HUES64 (cell line): ENCODE measurements around the gene ACKR1. TPM values are rescaled to one million over a fixed set of nuclear protein-coding genes. Genes with fewer than 3 reads are reported as not detected.

Source experiments
- H3K27ac ChIP-seq: 2 replicates; pipeline ENCODE4 v1.7.0; 2013; ENCODE audit warnings: low read depth, low read length, inconsistent platforms
- H3K27me3 ChIP-seq: 2 replicates; pipeline ENCODE4 v1.6.1; 2013; ENCODE audit warnings: mild to moderate bottlenecking, low read length; ENCODE audit not compliant: insufficient read depth
- H3K36me3 ChIP-seq: 2 replicates; pipeline ENCODE4 v1.6.1; 2013; ENCODE audit warnings: mild to moderate bottlenecking, low read length; ENCODE audit not compliant: insufficient read depth
- H3K4me1 ChIP-seq: 2 replicates; pipeline ENCODE4 v1.6.1; 2013; ENCODE audit warnings: mild to moderate bottlenecking, low read length, moderate library complexity; ENCODE audit not compliant: insufficient read depth
- H3K4me3 ChIP-seq: 2 replicates; pipeline ENCODE4 v1.5.1; 2013; ENCODE audit warnings: mild to moderate bottlenecking, low read length, moderate library complexity
- H3K9ac ChIP-seq: 2 replicates; pipeline ENCODE4 v1.6.1; 2013; ENCODE audit warnings: mild to moderate bottlenecking, low read depth, low read length
- H3K9me3 ChIP-seq: 2 replicates; pipeline ENCODE4 v1.6.1; 2013; ENCODE audit warnings: low read depth, low read length; ENCODE audit not compliant: insufficient read depth
- WGBS: fragments of 150-250, 120-280 bp; methylation state at CpG from one replicate; pipeline ENCODE4 v1.1.7; 2013; ENCODE audit warnings: missing lambda C conversion rate; 5-methylcytosine and 5-hydroxymethylcytosine counted together
- polyA plus RNA-seq, 2 experiments: library from polyadenylated mRNA; stranded (reverse); fragments of 50-300 nt; gene quantifications; one replicate each; pipeline ENCODE4 v1.2.3, GENCODE V29; 2013

The ACKR1 gene, protein sequence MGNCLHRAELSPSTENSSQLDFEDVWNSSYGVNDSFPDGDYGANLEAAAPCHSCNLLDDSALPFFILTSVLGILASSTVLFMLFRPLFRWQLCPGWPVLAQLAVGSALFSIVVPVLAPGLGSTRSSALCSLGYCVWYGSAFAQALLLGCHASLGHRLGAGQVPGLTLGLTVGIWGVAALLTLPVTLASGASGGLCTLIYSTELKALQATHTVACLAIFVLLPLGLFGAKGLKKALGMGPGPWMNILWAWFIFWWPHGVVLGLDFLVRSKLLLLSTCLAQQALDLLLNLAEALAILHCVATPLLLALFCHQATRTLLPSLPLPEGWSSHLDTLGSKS
- 0.40 TPM for polyA plus RNA-seq (2013, experiment 1 of 2)
- polyA plus RNA-seq (2013, experiment 2 of 2): 0.32 TPM

DNA sequence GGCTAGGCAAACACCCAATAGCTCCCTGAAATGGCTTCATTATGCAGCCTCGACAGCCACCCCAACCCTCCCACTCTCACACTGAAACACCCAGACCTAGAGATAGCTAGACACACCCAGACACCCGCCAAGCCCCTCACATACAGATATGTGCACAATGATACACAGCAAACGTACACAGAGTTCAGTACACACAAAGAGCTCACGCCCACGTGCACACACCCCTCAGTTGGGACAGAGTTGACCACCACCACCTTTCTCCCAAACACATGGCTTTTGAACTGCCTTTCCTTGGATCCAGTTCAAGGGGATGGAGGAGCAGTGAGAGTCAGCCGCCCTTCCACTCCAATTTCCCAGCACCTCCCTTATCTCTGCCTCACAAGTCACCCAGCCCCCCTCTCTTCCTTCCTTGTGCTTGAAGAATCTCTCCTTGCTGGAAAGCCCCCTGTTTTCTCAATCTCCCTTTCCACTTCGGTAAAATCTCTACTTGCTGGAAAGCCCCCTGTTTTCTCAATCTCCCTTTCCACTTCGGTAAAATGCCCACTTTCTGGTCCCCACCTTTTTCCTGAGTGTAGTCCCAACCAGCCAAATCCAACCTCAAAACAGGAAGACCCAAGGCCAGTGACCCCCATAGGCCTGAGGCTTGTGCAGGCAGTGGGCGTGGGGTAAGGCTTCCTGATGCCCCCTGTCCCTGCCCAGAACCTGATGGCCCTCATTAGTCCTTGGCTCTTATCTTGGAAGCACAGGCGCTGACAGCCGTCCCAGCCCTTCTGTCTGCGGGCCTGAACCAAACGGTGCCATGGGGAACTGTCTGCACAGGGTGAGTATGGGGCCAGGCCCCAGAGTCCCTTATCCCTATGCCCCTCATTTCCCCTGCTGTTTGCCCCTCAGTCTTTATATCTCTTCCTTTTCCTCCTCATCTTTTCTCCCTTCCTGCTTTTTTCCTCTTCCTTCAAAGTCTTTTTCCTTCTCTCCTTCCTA, at the start of gene ACKR1:
ACKR1 (plus strand) TSS at position 715 of the 981 bp plus-strand sequence; CDS start at position 800, 85 bp downstream.
- WGBS: 87% methylated on average over 13 of the region's 13 CpGs
- no peak within 1 kb of the TSS for H3K4me3 ChIP-seq
- H3K27ac ChIP-seq: no peak within 1 kb of the TSS
- no peaks in the 10 kb centered on the region for H3K9me3 ChIP-seq
- H3K36me3 ChIP-seq: no peaks in the 10 kb centered on the region
- peaks cover 3% of the 10 kb centered on the region; the same call in 1 of the 2 replicates for H3K4me1 ChIP-seq
- H3K27me3 ChIP-seq: no peaks in the 10 kb centered on the region
- H3K9ac ChIP-seq: no peak within 1 kb of the TSS

DNA sequence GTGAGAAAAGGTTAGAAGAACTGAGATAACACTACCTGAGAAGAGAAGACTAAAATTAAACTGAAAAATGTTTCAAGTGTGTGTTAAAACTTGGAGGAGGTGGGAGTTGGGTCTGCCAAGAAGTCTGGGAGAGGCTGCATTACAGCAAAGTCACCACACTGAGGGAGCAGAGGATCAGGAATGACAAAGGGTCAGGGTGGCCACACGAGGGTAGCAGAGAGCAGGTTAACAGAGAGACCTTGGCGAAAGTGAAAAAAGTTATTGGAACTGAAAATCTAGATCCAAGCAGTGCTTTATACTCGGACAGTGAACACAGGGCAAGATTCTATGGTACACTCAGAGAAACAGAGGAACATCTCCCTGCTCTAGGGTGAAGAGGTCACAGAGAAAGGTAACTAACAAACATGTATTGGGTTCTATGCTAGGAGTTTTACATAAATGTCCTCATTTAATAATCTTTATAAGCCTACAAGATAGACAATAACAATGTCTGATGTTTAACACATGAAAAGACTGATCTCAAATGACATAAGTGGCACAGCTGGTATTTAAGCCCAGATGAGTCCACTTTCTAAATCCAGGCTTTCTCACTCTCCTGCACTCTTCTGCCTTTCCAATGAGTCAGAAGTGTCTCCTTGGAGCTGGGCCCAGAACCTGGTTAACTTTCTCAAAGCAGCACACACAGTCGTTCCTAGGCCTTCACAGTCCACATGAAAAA, 43.5 kb upstream of the ACKR1 start:
- Histone ChIP-seq H3K9ac (no peak overlapping the region), H3K4me3 (no peak overlapping the region)
- WGBS: 11% methylated on average over 4 of the region's 4 CpGs

DNA sequence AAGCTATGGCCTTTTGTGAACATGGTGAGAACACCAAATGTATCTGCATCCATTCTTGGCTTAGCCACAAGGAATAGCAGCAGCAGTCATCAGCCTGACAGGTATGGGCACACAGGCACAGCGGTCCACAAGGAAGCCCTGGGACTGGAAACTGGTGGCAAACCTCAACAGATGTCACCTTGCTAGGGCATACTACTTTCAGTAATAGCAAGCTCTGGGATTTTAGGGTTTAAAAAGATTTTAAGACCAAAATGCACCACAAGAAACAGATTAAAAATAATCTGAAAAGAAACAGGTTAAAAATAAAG, 43.0 kb upstream of the ACKR1 start:
- no peak overlapping the region for H3K4me3 ChIP-seq
- peaks cover 4% of the 10 kb centered on the region; the same call in 1 of the 2 replicates for H3K4me1 ChIP-seq
- H3K36me3 ChIP-seq: no peaks in the 10 kb centered on the region
- H3K9me3 ChIP-seq: peaks cover 2% of the 10 kb centered on the region; the same call in 1 of the 2 replicates
- 88% methylated on average over 1 of the region's 1 CpG for WGBS
- H3K27me3 ChIP-seq: no peaks in the 10 kb centered on the region
- H3K9ac ChIP-seq: no peak overlapping the region
- no peak overlapping the region for H3K27ac ChIP-seq

More for the DNA sequence above, 43.5 kb upstream of the ACKR1 start:
- Histone ChIP-seq H3K4me1 (peaks cover 4% of the 10 kb centered on the region; the same call in 1 of the 2 replicates), H3K9me3 (peaks cover 2% of the 10 kb centered on the region; the same call in 1 of the 2 replicates), H3K36me3 (no peaks in the 10 kb centered on the region), H3K27ac (no peak overlapping the region), H3K27me3 (no peaks in the 10 kb centered on the region)

DNA sequence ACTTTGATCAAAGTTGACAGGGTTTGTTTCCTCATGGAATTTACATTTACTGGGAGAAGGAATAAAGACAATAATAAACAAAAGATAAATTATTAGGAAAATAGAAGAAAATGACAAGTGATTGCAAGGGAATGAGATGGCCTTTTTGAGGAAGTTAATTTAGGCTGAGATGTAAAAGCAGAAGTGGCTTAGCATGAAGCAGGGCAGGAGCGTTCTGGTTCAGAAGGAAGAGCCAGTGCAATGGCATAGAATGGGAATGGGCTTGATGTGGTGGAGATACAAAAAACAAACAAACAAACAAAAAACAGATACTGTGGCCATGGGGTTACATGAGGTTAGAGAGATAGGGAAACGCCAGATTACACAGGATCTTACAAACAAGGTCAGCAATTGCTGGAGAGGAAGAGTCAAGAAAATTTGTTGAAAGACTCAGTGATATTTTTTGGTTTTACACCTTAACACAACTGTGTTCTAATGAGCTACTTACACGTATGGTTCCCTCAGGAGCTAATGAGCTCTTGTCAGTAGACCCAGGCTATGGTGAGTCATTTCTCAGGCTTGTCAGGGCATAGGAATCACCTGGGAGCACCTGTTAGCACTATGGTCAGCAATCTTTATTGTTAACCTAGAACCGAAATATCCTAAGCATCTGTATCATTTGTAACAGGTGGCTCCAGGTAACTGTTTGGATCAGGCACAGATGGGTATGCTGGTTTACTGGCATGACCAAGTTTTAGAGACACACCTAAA, 42.0 kb upstream of the ACKR1 start:
- H3K36me3 ChIP-seq: no peaks in the 10 kb centered on the region
- H3K9ac ChIP-seq: no peak overlapping the region
- no peak overlapping the region for H3K4me3 ChIP-seq
- peaks cover 4% of the 10 kb centered on the region; the same call in 1 of the 2 replicates for H3K4me1 ChIP-seq
- H3K9me3 ChIP-seq: peaks cover 1% of the 10 kb centered on the region; the same call in 1 of the 2 replicates
- WGBS: 84% methylated on average over 4 of the region's 4 CpGs
- no peaks in the 10 kb centered on the region for H3K27me3 ChIP-seq
- no peak overlapping the region for H3K27ac ChIP-seq

DNA sequence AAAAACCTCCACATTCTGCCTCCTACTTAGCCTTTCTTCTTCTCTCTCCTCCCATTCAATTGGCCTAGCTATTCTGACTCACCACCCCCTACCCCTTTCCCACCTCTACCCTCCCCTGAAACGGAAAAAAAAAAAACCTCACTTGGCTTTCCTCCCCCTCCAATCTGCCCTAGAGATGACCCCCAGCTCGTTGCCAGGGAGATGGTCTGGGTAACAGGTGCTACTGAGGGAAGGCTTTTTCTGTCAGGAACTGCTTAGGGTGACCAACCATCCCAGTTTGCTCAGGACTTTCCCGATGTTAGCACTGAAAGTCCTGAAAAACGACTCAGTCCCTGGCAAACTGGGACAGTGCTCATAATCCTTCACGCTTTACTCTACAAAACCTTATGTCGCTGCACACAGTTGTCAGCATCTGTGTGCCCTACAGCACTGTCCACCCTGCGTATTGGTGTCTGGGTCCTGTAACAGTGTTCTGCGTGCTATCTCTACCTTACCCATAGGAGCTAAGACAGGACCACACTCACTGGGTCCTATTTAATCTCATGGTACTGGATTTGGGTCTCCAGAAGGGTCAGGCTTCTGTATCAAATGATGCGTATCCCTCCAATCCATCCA, 41.0 kb upstream of the ACKR1 start:
- H3K9ac ChIP-seq: no peak overlapping the region
- peaks cover 4% of the 10 kb centered on the region; the same call in 1 of the 2 replicates for H3K4me1 ChIP-seq
- no peaks in the 10 kb centered on the region for H3K36me3 ChIP-seq
- no peaks in the 10 kb centered on the region for H3K27me3 ChIP-seq
- no peaks in the 10 kb centered on the region for H3K9me3 ChIP-seq
- no peak overlapping the region for H3K4me3 ChIP-seq
- WGBS: 62% methylated on average over 9 of the region's 9 CpGs
- H3K27ac ChIP-seq: no peak overlapping the region

DNA sequence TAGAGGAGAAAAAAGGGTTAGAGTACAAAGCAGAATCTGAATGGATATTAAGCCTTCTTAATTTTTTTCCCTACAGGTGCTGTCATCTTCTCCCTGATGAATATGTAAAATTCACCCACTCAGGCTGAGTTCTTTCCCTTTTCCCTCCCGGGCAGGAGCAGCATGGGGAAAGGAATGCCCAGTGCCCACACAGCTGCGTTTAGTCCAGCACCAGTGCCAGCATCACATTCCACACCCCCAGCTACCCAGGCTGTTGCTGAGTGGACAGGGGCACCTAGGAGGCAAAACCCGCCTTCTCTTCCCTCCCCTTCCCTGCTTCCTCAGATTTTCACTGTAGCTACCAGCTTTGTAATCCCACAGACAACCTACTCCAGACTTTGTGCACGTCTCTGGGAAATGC, 36.6 kb upstream of the ACKR1 start:
- Histone ChIP-seq H3K27me3 (peaks cover 13% of the 10 kb centered on the region; the same call in 1 of the 2 replicates), H3K27ac (no peak overlapping the region), H3K4me1 (peaks cover 4% of the 10 kb centered on the region; the same call in 1 of the 2 replicates), H3K4me3 (no peak overlapping the region), H3K36me3 (no peaks in the 10 kb centered on the region), H3K9me3 (no peaks in the 10 kb centered on the region), H3K9ac (no peak overlapping the region)
- WGBS: 74% methylated on average over 4 of the region's 4 CpGs

DNA sequence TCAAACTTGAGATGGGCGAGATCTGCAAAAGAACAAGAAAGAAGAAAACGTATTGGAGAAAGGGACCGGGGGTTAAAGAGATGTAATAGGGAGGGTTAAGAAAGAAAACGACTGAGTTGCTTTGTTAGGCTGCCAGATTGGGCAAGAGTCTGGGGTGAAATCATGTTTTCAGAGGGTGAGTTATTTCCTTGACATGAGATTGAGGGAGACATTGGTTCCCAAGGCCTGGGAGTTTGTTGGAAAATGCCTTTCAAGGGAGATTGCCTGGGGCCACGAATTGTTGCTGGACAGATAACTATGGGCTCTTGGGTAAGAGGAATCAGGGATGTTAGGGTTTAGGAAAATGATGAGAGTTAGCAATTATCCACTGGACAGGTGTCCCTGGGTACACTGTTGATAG, 34.0 kb upstream of the ACKR1 start:
- H3K27ac ChIP-seq: no peak overlapping the region
- H3K27me3 ChIP-seq: peaks cover 13% of the 10 kb centered on the region; the same call in 1 of the 2 replicates
- 71% methylated on average over 5 of the region's 5 CpGs for WGBS
- peak overlapping the region; percentile 95 for H3K4me3 ChIP-seq
- no peaks in the 10 kb centered on the region for H3K36me3 ChIP-seq
- no peaks in the 10 kb centered on the region for H3K9me3 ChIP-seq
- H3K4me1 ChIP-seq: no peaks in the 10 kb centered on the region
- H3K9ac ChIP-seq: no peak overlapping the region

DNA sequence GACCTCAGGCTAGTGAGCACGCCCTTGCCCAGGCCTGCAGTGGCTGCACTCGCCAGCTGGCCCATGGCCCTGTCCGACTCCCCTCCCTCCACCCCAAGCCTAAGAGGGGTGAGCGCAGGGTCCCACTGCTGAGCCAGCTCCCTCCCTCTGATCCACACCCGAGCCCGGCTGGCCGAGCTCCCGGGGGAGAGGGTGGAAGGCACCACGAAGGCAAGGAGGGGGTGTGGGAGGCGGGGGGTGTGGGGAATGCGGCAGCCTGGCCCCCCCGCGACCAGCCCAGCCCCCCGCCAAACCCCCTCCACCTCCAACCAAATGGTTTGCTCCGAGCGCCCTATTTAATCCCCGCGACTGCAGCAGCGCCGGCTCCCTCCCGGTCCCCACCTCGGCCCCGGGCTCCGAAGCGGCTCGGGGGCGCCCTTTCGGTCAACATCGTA, 33.4 kb upstream of the ACKR1 start, which contains the start of gene CADM3:
CADM3 (plus strand) TSS at position 362 of the 434 bp plus-strand sequence. CDS start 151 bp downstream, outside the sequence.
- Histone ChIP-seq H3K4me1 (no peaks in the 10 kb centered on the region), H3K9me3 (no peaks in the 10 kb centered on the region), H3K4me3 (peak within 1 kb of the TSS; percentile 95), H3K27me3 (peaks cover 13% of the 10 kb centered on the region; the same call in 1 of the 2 replicates), H3K27ac (no peak within 1 kb of the TSS; the same call in 1 of the 2 replicates), H3K36me3 (no peaks in the 10 kb centered on the region), H3K9ac (peak within 1 kb of the TSS; percentile 20; the same call in 1 of the 2 replicates)
- WGBS: 3% methylated on average over 18 of the region's 29 CpGs

DNA sequence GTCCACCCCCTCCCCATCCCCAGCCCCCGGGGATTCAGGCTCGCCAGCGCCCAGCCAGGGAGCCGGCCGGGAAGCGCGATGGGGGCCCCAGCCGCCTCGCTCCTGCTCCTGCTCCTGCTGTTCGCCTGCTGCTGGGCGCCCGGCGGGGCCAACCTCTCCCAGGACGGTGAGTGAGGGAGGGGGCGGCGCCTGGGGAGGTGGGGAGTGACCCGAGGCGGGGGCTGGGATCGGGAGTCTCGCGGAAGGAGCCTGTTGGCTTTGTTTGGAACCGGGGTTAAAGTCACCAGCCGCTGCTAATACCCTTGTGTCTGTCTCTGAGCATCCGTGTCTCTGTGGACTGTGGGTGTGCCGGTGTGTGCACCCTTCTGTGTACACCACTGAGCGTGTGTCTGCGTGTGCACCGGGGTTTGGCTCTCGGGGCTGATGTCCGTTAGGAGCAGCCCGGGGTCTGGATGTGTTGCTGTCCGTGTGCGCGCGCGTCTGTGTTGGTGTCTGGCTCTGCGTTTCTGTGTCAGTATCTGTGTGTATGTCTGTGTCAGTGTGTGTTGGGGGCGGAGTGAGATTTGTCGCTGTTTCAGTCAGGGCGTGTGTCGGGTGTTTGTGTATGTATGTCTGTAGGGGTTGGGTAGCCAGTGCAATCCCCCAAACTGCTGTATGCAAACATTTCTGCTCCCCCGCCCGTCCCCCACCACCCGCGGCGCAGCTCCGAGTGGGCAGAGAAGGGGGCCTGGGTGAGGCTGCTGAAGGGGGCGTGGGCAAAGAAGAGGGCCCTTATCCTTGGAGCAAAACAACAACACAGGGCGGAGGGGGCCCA, 32.8 kb upstream of the ACKR1 start:
- Histone ChIP-seq H3K36me3 (no peaks in the 10 kb centered on the region), H3K9ac (peak overlapping the region; percentile 20; the same call in 1 of the 2 replicates), H3K27me3 (peaks cover 13% of the 10 kb centered on the region; the same call in 1 of the 2 replicates), H3K4me3 (peak overlapping the region; percentile 95), H3K4me1 (no peaks in the 10 kb centered on the region), H3K9me3 (no peaks in the 10 kb centered on the region), H3K27ac (no peak overlapping the region)
- WGBS: under 1% methylated on average over 48 of the region's 49 CpGs
